T47D (cell line): Measurements from ENCODE around the gene C20orf173.
"Not testable (repeated sequence)": the region's sequence is repeated elsewhere in the genome, so short reads cannot be mapped to it uniquely, and the experiment has no call there.

ENCODE experiments used
- DNase-seq, 2 experiments: peaks; one replicate each; pipeline versions ENCODE4 v3.0.0 to v3.0.0-alpha.2; 2011 to 2012; ENCODE audit warnings: low read depth in 1 of 2, low spot score in 1 of 2
- JUND ChIP-seq: IDR thresholded peaks from 2 replicates; pipeline ENCODE4 v1.6.1; 2012; ENCODE audit warnings: low read depth
- in situ Hi-C: cut with HindIII; loops from 2 replicates; pipeline ENCODE4 v1.10.0; 2016; ENCODE audit warnings: low sequenced_read_pairs, low pct_unique_long_range_greater_than_20kb

The C20orf173 gene

DNA sequence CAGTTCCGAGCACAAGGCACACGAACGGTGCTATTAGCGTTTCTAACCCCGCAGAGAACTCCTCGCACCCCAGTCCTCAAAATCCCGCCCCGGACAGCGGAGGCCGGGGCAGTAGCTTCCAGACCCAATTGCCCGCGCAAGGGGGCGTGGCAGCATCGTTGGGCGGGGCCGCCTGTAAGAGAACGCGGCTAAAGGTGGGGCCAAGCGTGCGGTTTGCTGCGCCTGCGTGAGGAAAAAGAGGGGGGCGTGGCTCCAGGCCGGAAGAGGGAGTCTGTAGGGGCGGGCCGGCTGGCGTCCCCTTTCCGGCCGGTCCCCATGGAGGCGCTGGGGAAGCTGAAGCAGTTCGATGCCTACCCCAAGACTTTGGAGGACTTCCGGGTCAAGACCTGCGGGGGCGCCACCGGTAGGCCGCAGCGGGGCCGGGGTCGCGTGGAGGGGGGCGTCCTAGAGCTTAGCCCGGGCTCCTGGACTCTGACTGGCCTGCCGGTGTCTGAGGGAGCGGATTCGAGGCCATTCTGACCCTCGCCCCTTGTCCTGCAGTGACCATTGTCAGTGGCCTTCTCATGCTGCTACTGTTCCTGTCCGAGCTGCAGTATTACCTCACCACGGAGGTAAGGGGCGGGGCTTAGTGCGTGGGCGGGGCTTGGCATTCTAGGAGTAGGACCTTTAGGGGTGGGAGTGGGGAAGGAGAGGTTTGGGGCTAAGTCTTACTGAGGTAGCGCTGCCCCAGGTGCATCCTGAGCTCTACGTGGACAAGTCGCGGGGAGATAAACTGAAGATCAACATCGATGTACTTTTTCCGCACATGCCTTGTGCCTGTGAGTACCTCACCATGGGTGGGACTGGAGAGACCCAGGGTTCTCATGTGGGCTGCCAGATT, 12.6 kb upstream of the C20orf173 start, which contains the start of gene ERGIC3:
Gene ERGIC3 (plus strand): TSS at position 296 of the 880 bp plus-strand sequence. CDS start 20 bp downstream, at position 316.
- DNase-seq, result peak; percentile 89 to 98
- in situ Hi-C loops, result no loop called here
- no peak for TF ChIP-seq JUND

- TF ChIP-seq JUND, result no peak
- no peak for DNase-seq
- in situ Hi-C loops, result no loop called here
Measured at GRCh38 chr20:35541118-35541782, 11.8 kb upstream of the C20orf173 start.

GRCh38 chr20:35539756-35540212, 10.3 kb upstream of the C20orf173 start:
- DNase-seq, result no peak
- in situ Hi-C loops, result no loop called here
- no peak for TF ChIP-seq JUND

GRCh38 chr20:35527122-35527769, 2.2 kb downstream of the C20orf173 start:
- no peak for TF ChIP-seq JUND
- DNase-seq, result no peak
- in situ Hi-C loops, result no loop called here

DNA sequence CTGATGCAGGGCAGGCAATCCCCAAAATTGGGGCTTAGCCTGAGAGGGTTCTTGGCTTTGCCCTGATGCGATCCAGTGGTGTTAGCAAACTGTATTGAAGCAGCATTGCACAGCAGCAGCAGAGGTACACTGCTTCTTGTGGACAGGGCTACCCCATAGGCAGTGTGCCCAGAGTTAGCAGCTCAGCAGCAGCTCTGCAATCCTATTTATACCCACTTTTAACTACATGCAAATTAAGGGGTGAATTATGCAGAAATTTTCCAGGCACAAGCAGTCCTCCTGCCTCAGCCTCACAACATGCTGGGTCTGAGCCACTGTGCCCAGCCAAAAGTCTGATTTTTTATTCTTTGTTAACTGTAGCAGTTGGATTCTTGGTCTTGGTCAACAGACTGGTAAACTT, 3.8 kb downstream of the C20orf173 start:
- no peak for DNase-seq
- TF ChIP-seq JUND, result no peak

GRCh38 chr20:35523298-35523888, 6.1 kb downstream of the C20orf173 start:
- no peak for TF ChIP-seq JUND
- peak; percentile 29 to 62 for DNase-seq
- in situ Hi-C loops, result no loop called here

More for the DNA sequence above, 3.8 kb downstream of the C20orf173 start:
- in situ Hi-C loops, result no loop called here

DNA sequence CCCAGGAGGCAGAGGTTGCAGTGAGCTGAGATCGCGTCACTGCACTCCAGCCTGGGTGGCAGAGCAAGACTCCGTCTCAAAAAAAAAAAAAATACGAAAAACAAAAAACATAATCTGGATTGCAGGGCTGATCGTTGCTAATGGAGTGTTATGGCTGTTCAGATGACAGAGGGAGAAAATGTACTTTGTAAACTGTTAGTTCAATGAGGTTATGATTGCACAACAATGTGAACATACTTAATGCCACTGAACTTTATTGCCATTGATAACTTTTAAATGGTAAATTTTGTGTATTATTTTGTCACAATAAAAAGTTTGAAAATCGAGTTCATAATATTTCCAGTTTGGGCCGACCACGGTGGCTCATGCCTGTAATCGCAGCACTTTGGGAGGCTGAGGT, 10.5 kb downstream of the C20orf173 start:
- TF ChIP-seq JUND, result no peak
- in situ Hi-C loops, result no loop called here

GRCh38 chr20:35517767-35518166, 11.7 kb downstream of the C20orf173 start:
- in situ Hi-C loops, DNase-seq: not testable (repeated sequence)

More for the DNA sequence above, 10.5 kb downstream of the C20orf173 start:
- DNase-seq, result no peak

- TF ChIP-seq JUND, result no peak
- DNase-seq, result no peak
- in situ Hi-C loops, result no loop called here
Measured at GRCh38 chr20:35517125-35517524, 12.3 kb downstream of the C20orf173 start.

GRCh38 chr20:35515949-35516645, 13.4 kb downstream of the C20orf173 start:
- no peak for TF ChIP-seq JUND

DNA sequence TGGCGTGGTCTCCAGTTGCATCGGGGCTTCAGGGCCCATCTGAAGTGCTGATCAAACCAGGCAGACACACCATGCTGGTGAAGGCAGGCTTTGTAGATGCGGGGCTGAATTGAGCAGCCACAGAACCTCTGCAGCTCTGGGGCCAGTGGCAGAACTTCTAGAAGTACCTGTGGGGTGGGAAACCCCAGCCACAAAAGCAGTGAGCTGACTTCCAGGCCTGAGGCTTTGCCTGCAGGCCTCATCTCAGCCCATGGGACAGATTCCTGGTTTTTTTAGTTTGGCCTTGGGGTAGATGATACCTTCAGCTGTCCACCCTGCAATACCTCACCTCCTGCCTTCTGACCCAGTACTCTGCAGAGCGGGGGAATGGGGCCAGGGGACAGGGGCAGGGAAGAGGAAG, 14.1 kb downstream of the C20orf173 start:
- no peak for TF ChIP-seq JUND
- no peak for DNase-seq
- in situ Hi-C loops, result no loop called here

More at GRCh38 chr20:35515949-35516645, 13.4 kb downstream of the C20orf173 start:
- in situ Hi-C loops, result no loop called here
- peak in 1 of 2 experiments; percentile 22 for DNase-seq

GRCh38 chr20:35514371-35514932, 15.0 kb downstream of the C20orf173 start:
- in situ Hi-C loops, result no loop called here
- TF ChIP-seq JUND, result no peak
- DNase-seq, result no peak
